Neuronal stem cell (in vitro differentiated cells): ENCODE results near the gene MYOG.

Source experiments
- DNase-seq: peaks from one replicate; pipeline ENCODE4 v3.0.0-alpha.2; 2013; ENCODE audit warnings: low spot score
- H2AFZ ChIP-seq: one replicate; pipeline ENCODE4 v1.6.1; 2013; ENCODE audit warnings: mild to moderate bottlenecking, low read length, inconsistent platforms
- H2AK5ac ChIP-seq: 2 replicates; pipeline ENCODE4 v1.6.1; 2013; ENCODE audit warnings: low read depth, mild to moderate bottlenecking, inconsistent platforms, low read length, moderate library complexity, mixed read lengths
- H2BK120ac ChIP-seq: 2 replicates; pipeline ENCODE4 v1.6.1; 2013; ENCODE audit warnings: low read depth, mild to moderate bottlenecking, inconsistent platforms, low read length, moderate library complexity, mixed read lengths
- H2BK12ac ChIP-seq: one replicate; pipeline ENCODE4 v1.6.1; 2013; ENCODE audit warnings: low read length, inconsistent platforms
- H2BK15ac ChIP-seq: 2 replicates; pipeline ENCODE4 v1.6.1; 2013; ENCODE audit warnings: mild to moderate bottlenecking, low read length, inconsistent platforms, mixed read lengths
- H2BK5ac ChIP-seq: one replicate; pipeline ENCODE4 v1.6.1; 2013; ENCODE audit warnings: inconsistent platforms, mild to moderate bottlenecking, low read length, moderate library complexity
- H3K14ac ChIP-seq: one replicate; pipeline ENCODE4 v1.6.1; 2013; ENCODE audit warnings: low read length, inconsistent platforms
- H3K18ac ChIP-seq: 2 replicates; pipeline ENCODE4 v1.6.1; 2013; ENCODE audit warnings: low read length, inconsistent platforms
- H3K23ac ChIP-seq: 2 replicates; pipeline ENCODE4 v1.6.1; 2013; ENCODE audit warnings: low read depth, mild to moderate bottlenecking, mixed read lengths, low read length, inconsistent platforms; ENCODE audit not compliant: poor library complexity
- H3K27ac ChIP-seq: replicated peaks from 3 replicates; pipeline ENCODE4 v1.5.1; 2013; ENCODE audit warnings: low read length, inconsistent platforms
- H3K27me3 ChIP-seq, 3 experiments: 2 replicates each; pipeline ENCODE4 v1.6.1; 2013; ENCODE audit warnings: low read length in 3 of 3, mild to moderate bottlenecking in 2 of 3, inconsistent platforms in 1 of 3, low read depth in 1 of 3, mixed read lengths in 1 of 3, moderate library complexity in 1 of 3; ENCODE audit not compliant: control insufficient read depth in 3 of 3, insufficient read depth in 3 of 3
- H3K36me3 ChIP-seq, 2 donors: replicated peaks in 1 of 2; 2 replicates each; pipeline ENCODE4 v1.6.1; 2013; ENCODE audit warnings: low read length in 2 of 2; ENCODE audit not compliant: control insufficient read depth in 2 of 2, insufficient read depth in 2 of 2
- H3K4ac ChIP-seq: 2 replicates; pipeline ENCODE4 v1.6.1; 2013; ENCODE audit warnings: inconsistent platforms, mild to moderate bottlenecking, low read length, moderate library complexity
- H3K4me1 ChIP-seq, 2 donors: 1 replicate in 1 of 2; 2 replicates in 1 of 2; pipeline ENCODE4 v1.6.1; 2013; ENCODE audit warnings: low read length in 2 of 2, low read depth in 1 of 2; ENCODE audit not compliant: control insufficient read depth in 2 of 2, insufficient read depth in 1 of 2
- H3K4me2 ChIP-seq: one replicate; pipeline ENCODE4 v1.6.1; 2013; ENCODE audit warnings: mild to moderate bottlenecking, low read length, inconsistent platforms; ENCODE audit not compliant: insufficient read depth, poor library complexity, severe bottlenecking
- H3K4me3 ChIP-seq, 2 donors: 2 replicates each; pipeline ENCODE4 v1.5.1; 2013; ENCODE audit warnings: low read length in 2 of 2, mild to moderate bottlenecking in 2 of 2, inconsistent platforms in 1 of 2, moderate library complexity in 1 of 2
- H3K79me1 ChIP-seq: one replicate; pipeline ENCODE4 v1.6.1; 2013; ENCODE audit warnings: low read depth, mild to moderate bottlenecking, inconsistent platforms, low read length, moderate library complexity
- H3K9ac ChIP-seq: one replicate; pipeline ENCODE4 v1.6.1; 2013; ENCODE audit warnings: mild to moderate bottlenecking, low read depth, low read length, inconsistent platforms; ENCODE audit not compliant: poor library complexity
- H3K9me3 ChIP-seq, 2 donors: replicated peaks in 1 of 2; 2 replicates each; pipeline versions ENCODE3 to v1.6.1; 2013; ENCODE audit warnings: low read length in 2 of 2, mild to moderate bottlenecking in 2 of 2, inconsistent platforms in 1 of 2, low read depth in 1 of 2, mixed read lengths in 1 of 2, moderate library complexity in 1 of 2; ENCODE audit not compliant: control insufficient read depth in 2 of 2, insufficient read depth in 1 of 2
- H4K8ac ChIP-seq: one replicate; pipeline ENCODE4 v1.6.1; 2013; ENCODE audit warnings: low read depth, mild to moderate bottlenecking, inconsistent platforms, low read length, moderate library complexity
- H4K91ac ChIP-seq: one replicate; pipeline ENCODE4 v1.6.1; 2013; ENCODE audit warnings: low read length, low read depth, mild to moderate bottlenecking, inconsistent platforms; ENCODE audit not compliant: poor library complexity
- WGBS, 2 donors: extraction: QIAGEN DNeasy Blood & Tissue Kit; methylation state at CpG; one replicate each; pipeline ENCODE4 v1.1.7; 2013; ENCODE audit warnings: missing lambda C conversion rate in 2 of 2, mixed read lengths in 1 of 2; ENCODE audit not compliant: insufficient read length in 2 of 2, insufficient replicate concordance in 1 of 2; ENCODE audit errors: extremely low coverage in 2 of 2; 5-methylcytosine and 5-hydroxymethylcytosine counted together

The MYOG gene

DNA sequence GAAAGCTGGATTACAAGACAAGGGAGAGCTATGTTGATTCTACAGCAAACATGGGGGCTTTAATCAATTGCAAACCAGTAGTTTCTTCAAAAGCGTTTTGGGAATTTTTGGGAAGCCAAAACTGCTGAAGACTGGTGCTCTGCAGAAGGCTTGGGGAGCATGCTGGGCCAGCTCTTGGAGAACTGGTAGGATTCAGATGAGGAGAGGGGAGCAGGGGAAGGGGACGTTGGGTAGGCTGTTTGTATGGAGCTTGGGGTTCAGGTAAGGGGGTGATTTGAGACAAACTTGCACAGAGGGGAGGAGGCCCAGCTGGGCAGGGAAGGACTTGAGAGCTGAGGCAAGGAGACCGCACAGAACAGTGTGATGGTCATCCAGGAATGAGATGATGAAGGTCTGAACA is 2.6 kb upstream of the MYOG start:
- Histone ChIP-seq H2AK5ac (no peak overlapping the region), H2BK5ac (no peak overlapping the region), H3K27ac (no peak overlapping the region), H3K18ac (no peak overlapping the region), H3K36me3 (no peaks in the 10 kb centered on the region), H3K9ac (no peak overlapping the region), H3K4ac (no peak overlapping the region), H3K4me3 (no peak overlapping the region), H4K8ac (no peak overlapping the region), H3K4me1 (peaks cover 0 to 4% of the 10 kb centered on the region in 2 donors), H2BK12ac (no peak overlapping the region), H3K9me3 (no peaks in the 10 kb centered on the region), H3K4me2 (no peak overlapping the region), H3K27me3 (peaks cover 0 to 6% (median 0%) of the 10 kb centered on the region in 3 experiments), H4K91ac (no peak overlapping the region), H2BK120ac (no peak overlapping the region), H2BK15ac (no peak overlapping the region), H3K14ac (no peak overlapping the region), H3K23ac (no peak overlapping the region), H3K79me1 (no peaks in the 10 kb centered on the region), H2AFZ (no peak overlapping the region)
- no peak for DNase-seq
- WGBS, 2 donors, result no CpG with 5 or more reads among the region's 3 CpGs

DNA sequence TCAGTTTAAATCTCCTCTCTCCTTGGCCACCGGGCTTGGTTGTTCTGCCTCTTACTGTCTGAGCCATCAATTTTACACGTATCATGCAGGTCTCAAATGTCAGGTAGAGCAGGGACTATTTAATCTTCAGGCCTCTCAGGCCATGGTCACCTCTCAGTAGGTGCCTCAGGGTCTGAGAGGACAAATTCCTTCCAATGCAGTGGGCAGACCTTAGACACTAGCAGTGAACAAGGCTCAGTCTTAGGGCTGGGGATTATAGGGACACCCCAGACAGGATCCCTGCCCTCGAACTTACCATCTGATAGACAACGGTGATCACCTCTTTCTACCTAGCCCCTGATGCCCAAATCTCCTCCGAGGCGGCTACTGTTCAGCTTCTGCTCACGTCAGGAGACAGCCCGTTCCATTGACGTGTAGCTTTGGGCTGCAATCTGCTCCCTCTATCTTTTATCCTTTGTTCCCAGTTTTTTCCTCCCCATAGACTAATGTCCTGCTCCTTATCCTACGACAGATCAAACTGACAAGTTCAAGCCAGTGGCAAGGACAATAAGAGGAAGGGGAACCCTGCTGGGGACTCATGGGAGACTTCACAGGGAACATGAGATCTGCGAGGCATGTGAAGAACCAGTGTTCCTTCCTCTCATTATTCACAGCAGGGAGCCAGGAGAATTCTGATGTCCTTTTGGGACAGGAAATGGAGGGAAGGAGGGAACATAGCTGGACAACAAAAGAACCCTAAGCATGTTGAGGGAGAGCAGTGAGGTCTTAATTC is 1.4 kb upstream of the MYOG start:
- H3K27ac ChIP-seq, result no peak overlapping the region
- no peak overlapping the region for H4K8ac ChIP-seq
- H3K27me3 ChIP-seq, result peaks cover 0 to 11% (median 0%) of the 10 kb centered on the region in 3 experiments
- H3K36me3 ChIP-seq, result no peaks in the 10 kb centered on the region
- no peak overlapping the region for H4K91ac ChIP-seq
- no peaks in the 10 kb centered on the region for H3K79me1 ChIP-seq
- no peak overlapping the region for H3K4ac ChIP-seq
- no peak overlapping the region for H2BK5ac ChIP-seq
- DNase-seq, result no peak
- no peak overlapping the region for H3K23ac ChIP-seq
- H2AFZ ChIP-seq, result no peak overlapping the region
- H3K4me2 ChIP-seq, result no peak overlapping the region
- H3K9me3 ChIP-seq, result no peaks in the 10 kb centered on the region
- no peak overlapping the region for H2BK120ac ChIP-seq
- WGBS, 2 donors, result no CpG with 5 or more reads among the region's 11 CpGs
- no peak overlapping the region for H3K14ac ChIP-seq
- no peak overlapping the region for H3K4me3 ChIP-seq
- H2AK5ac ChIP-seq, result peak overlapping the region; percentile 9
- no peak overlapping the region for H3K9ac ChIP-seq
- H2BK12ac ChIP-seq, result no peak overlapping the region
- H3K18ac ChIP-seq, result no peak overlapping the region
- no peak overlapping the region for H2BK15ac ChIP-seq
- H3K4me1 ChIP-seq, result peaks cover 0 to 8% of the 10 kb centered on the region in 2 donors

DNA sequence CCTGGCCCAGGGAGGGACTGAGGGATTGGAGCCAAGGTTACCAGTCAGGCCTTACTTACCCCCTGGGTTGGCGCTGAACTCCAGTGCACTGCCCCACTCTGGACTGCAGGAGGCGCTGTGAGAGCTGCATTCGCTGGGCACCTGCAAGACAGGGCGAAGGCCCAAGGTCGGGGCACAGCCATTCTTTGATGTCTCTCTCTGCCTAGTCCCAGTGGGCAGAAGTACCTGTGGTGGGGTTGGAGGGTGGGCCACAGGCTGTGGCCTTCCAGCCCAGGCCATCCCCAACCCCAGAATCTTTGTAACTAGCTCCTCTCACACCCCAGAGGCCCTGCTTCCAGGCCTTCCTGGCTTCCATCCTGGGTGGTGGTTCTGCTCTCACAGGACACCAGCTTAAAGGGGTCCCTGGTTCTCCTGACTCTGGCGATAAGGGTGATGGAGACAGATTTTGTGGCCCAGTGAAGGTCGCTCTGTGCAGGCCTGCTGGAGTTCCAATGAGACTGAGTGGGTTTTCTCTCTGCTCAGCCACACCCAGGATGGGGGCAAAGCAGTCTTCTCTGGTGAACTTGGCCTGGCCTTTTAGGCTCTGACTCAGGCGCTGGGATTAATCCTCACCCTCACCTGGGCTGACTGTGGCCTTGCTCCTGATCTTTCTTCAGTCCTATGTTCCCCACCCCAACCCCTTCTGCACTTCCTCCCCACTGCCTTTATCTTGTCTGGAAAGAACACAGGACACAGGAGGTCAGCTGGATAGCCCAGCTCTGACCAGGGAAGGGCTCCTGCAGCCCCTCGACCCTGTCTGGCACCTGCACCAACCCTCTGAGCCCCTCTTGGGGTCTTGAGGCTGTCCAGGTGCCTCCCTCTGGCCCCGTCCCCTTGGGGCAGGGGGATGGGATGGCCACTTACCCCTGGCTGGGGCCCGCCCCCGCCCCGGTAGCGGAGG is 954 bp downstream of the MYOG start:
- Histone ChIP-seq H3K4me3 (no peak overlapping the region), H4K91ac (no peak overlapping the region), H3K36me3 (no peaks in the 10 kb centered on the region), H3K18ac (peak overlapping the region; percentile 45), H3K4me2 (no peak overlapping the region), H4K8ac (no peak overlapping the region), H2AFZ (no peak overlapping the region), H3K4ac (no peak overlapping the region), H2BK5ac (peak overlapping the region; percentile 50), H3K79me1 (no peaks in the 10 kb centered on the region), H3K9ac (no peak overlapping the region), H3K23ac (peak overlapping the region; percentile 53), H3K9me3 (no peaks in the 10 kb centered on the region), H2BK12ac (no peak overlapping the region), H3K27ac (no peak overlapping the region), H2BK15ac (no peak overlapping the region), H3K27me3 (peaks cover 0 to 32% (median 0%) of the 10 kb centered on the region in 3 experiments), H2BK120ac (no peak overlapping the region), H2AK5ac (peak overlapping the region; percentile 70), H3K4me1 (peaks cover 0 to 7% of the 10 kb centered on the region in 2 donors), H3K14ac (no peak overlapping the region)
- WGBS, 2 donors, result no CpG with 5 or more reads among the region's 14 CpGs
- DNase-seq, result no peak

DNA sequence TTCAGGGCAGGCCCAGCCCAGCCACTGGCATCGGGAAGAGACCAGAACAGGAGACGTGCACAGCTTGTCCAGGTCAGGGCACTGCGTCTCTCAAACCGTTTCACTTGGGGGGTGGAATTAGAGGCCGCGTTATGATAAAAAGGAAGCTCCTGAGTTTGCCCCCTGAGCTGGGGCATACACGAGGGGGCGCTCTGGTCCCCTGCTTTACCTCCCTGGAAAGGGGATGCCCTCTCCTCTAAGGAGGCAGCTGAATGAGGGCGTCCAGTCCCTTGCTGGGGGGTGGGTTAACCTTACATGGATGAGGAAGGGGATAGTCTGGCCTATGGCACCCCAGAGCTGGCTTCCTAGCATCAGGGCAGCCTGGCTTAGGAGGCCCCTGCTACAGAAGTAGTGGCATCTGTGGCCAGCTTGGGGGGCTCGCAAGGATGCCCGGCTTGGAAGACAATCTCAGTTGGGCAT is 2.3 kb downstream of the MYOG start:
- Histone ChIP-seq H3K18ac (no peak overlapping the region), H2BK15ac (no peak overlapping the region), H3K9ac (no peak overlapping the region), H2BK5ac (no peak overlapping the region), H2BK12ac (no peak overlapping the region), H2AK5ac (peak overlapping the region; percentile 54), H3K4me2 (no peak overlapping the region), H3K27ac (no peak overlapping the region), H3K4me1 (peaks cover 0 to 6% of the 10 kb centered on the region in 2 donors), H4K8ac (no peak overlapping the region), H3K79me1 (no peaks in the 10 kb centered on the region), H4K91ac (no peak overlapping the region), H2BK120ac (no peak overlapping the region), H3K9me3 (no peaks in the 10 kb centered on the region), H3K4ac (no peak overlapping the region), H3K14ac (peak overlapping the region; percentile 72), H2AFZ (no peak overlapping the region), H3K27me3 (peaks cover 0 to 37% (median 2%) of the 10 kb centered on the region in 3 experiments), H3K4me3 (no peak overlapping the region), H3K36me3 (no peaks in the 10 kb centered on the region), H3K23ac (peak overlapping the region; percentile 70)
- WGBS, 2 donors, result no CpG with 5 or more reads among the region's 11 CpGs
- DNase-seq, result no peak
